DND-41 (cell line): Measurements from ENCODE around the gene NPNT.

Experiments used
- ATAC-seq: fragments of 200-7000 bp; cut with Tn5 transposase; 3 replicates; pipeline ENCODE4 v1.9.1; 2021; ENCODE audit warnings: low read depth; ENCODE audit not compliant: insufficient read depth
- DNase-seq: peaks from one replicate; pipeline ENCODE4 v3.0.0-alpha.2; 2020
- H2AFZ ChIP-seq: 2 replicates; pipeline ENCODE4 v1.6.0; 2012; ENCODE audit warnings: low read depth, low read length
- H3K27ac ChIP-seq: 2 replicates; pipeline ENCODE4 v1.5.1; 2012; ENCODE audit warnings: low read length, inconsistent platforms
- H3K27me3 ChIP-seq: fragments of 200-600 bp; sonication (generic); 2 replicates; pipeline ENCODE4 v1.6.0; 2012; ENCODE audit warnings: low read length, mild to moderate bottlenecking, inconsistent platforms; ENCODE audit not compliant: insufficient read depth, poor library complexity
- H3K36me3 ChIP-seq: 2 replicates; pipeline ENCODE4 v1.5.1; 2012; ENCODE audit warnings: low read length, inconsistent platforms; ENCODE audit not compliant: insufficient read depth
- H3K4me1 ChIP-seq: 2 replicates; pipeline ENCODE4 v1.5.1; 2012; ENCODE audit warnings: mild to moderate bottlenecking, low read length; ENCODE audit not compliant: insufficient read depth
- H3K4me2 ChIP-seq: 2 replicates; pipeline ENCODE4 v1.6.0; 2012; ENCODE audit warnings: mild to moderate bottlenecking, moderate library complexity, low read length, inconsistent platforms; ENCODE audit not compliant: insufficient read depth
- H3K4me3 ChIP-seq, 2 experiments: fragments of 200-600 bp in 1 of 2; shearing (Covaris generic) in 1 of 2; 2 replicates each; pipeline ENCODE4 v1.5.1; 2012 to 2016; ENCODE audit warnings: inconsistent platforms in 2 of 2, low read length in 2 of 2, mild to moderate bottlenecking in 2 of 2, low read depth in 1 of 2, moderate library complexity in 1 of 2
- H3K79me2 ChIP-seq: 2 replicates; pipeline ENCODE4 v1.6.0; 2012; ENCODE audit warnings: low read length, inconsistent platforms; ENCODE audit not compliant: insufficient read depth
- H3K9ac ChIP-seq: 2 replicates; pipeline ENCODE4 v1.6.0; 2012; ENCODE audit warnings: low read depth, mild to moderate bottlenecking, inconsistent platforms, low read length, moderate library complexity
- H3K9me3 ChIP-seq: 2 replicates; pipeline ENCODE4 v1.5.1; 2012; ENCODE audit warnings: low read length, moderate library complexity, mild to moderate bottlenecking, inconsistent platforms; ENCODE audit not compliant: insufficient read depth, severe bottlenecking
- H4K20me1 ChIP-seq: 2 replicates; pipeline ENCODE4 v1.6.0; 2012; ENCODE audit warnings: low read length; ENCODE audit not compliant: insufficient read depth
- CTCF ChIP-seq: IDR thresholded peaks from 2 replicates; pipeline ENCODE4 v1.5.1; 2012; ENCODE audit warnings: borderline replicate concordance, low read length, moderate library complexity, mild to moderate bottlenecking; ENCODE audit not compliant: poor library complexity, severe bottlenecking; ENCODE audit errors: extremely low read depth
- EZH2 ChIP-seq: IDR thresholded peaks from 3 replicates; pipeline ENCODE4 v1.6.1; 2012; ENCODE audit warnings: borderline replicate concordance, low read depth, mild to moderate bottlenecking, moderate library complexity, low read length, inconsistent platforms; ENCODE audit not compliant: severe bottlenecking

NPNT gene

GRCh38 chr4:106019771-106020170, 124.5 kb downstream of the NPNT start:
- H3K4me1 ChIP-seq, result no peaks in the 10 kb centered on the region

More at GRCh38 chr4:106019771-106020170, 124.5 kb downstream of the NPNT start:
- TF ChIP-seq EZH2 (no peak), CTCF (no peak)
- Histone ChIP-seq H4K20me1 (no peaks in the 10 kb centered on the region), H3K27ac (no peak overlapping the region), H3K79me2 (no peaks in the 10 kb centered on the region), H3K27me3 (no peaks in the 10 kb centered on the region), H2AFZ (no peak overlapping the region), H3K36me3 (no peaks in the 10 kb centered on the region), H3K4me2 (no peak overlapping the region), H3K4me3 (no peak overlapping the region), H3K9ac (no peak overlapping the region), H3K9me3 (no peaks in the 10 kb centered on the region)
- no peak for ATAC-seq
- no peak for DNase-seq
